ENCODE data around the gene AIRE.

DNA sequence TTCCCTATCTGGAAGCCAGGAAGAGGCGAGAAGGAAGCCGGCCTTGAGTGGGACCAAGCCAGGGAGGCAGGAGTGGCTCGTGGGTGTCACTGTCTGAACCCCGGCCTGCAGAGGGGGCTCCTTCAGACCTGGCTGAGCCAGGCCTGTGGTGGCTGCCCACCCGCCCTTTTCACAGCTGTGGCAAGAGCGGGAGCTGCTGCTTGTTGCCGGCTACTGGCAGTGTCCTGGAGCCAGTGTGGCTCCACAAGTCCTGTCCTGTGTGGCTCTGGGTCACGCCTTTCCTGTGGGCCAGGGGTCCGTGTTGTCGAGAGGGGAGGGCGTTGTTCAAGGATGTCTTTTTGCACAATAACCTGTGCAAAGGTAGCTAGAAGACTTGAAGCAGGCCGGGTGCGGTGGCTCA lies 15.5 kb downstream of the AIRE start:
- TF ChIP-seq CTCF (IDR thresholded peaks at IDR 0.05) (no peak), POLR2A (IDR thresholded peaks at IDR 0.05) (no peak)
